ENCODE results near the gene WDFY4. TPM values are rescaled to one million over a fixed set of nuclear protein-coding genes. Genes with fewer than 3 reads are reported as not detected.

WDFY4 gene
- polyA plus RNA-seq, 2 of the 4 experiments (the other 2 are of a cell fraction), result not detected

DNA sequence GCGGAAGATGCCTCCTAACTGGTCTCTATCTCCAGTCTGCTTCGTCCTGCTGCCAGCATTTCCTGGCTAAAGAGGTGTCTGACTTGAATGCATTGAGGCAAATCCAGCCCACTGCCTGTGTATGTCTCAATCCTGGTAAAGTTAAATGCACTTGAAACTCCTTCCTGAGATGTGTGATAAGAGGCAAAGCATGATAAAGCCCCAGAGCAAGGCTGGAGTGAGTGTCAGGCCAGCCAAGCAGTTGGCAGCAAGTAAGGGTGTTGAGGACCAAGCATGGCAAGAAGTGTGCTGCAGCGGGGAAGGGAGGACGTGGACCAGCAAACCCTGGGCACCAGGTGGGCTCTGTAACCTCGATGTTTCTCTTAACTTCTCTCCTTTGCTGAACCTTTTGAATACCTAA, 225.9 kb downstream of the WDFY4 start:
- TF ChIP-seq RCOR1 (IDR thresholded peaks at IDR 0.05; ENCODE audit: low read depth, low read length) (no peak), ZFP36 (IDR thresholded peaks at IDR 0.05; ENCODE audit: borderline replicate concordance, partially characterized antibody) (no peak), SMC3 (IDR thresholded peaks at IDR 0.05) (no peak), CBX8 (IDR thresholded peaks at IDR 0.05) (no peak), MAZ (IDR thresholded peaks at IDR 0.05; ENCODE audit: borderline replicate concordance, low read depth, low read length) (no peak), MYC (IDR thresholded peaks at IDR 0.05; ENCODE audit: borderline replicate concordance, low read length) (no peak), BHLHE40 (IDR thresholded peaks at IDR 0.05; ENCODE audit: low read depth, low read length) (no peak), ZSCAN20 (CRISPR knock-in tag; IDR thresholded peaks at IDR 0.05) (no peak), JUNB (IDR thresholded peaks at IDR 0.05) (no peak), PHF8 (IDR thresholded peaks at IDR 0.05; ENCODE audit: borderline replicate concordance, low read depth) (no peak), CHD2 (IDR thresholded peaks at IDR 0.05; ENCODE audit: low read length, partially characterized antibody) (no peak), TFCP2L1 (CRISPR knock-in tag; IDR thresholded peaks at IDR 0.05) (no peak), TP53 (CRISPR knock-in tag; IDR thresholded peaks at IDR 0.05) (no peak)
- TF ChIP-seq, protein P1, sequence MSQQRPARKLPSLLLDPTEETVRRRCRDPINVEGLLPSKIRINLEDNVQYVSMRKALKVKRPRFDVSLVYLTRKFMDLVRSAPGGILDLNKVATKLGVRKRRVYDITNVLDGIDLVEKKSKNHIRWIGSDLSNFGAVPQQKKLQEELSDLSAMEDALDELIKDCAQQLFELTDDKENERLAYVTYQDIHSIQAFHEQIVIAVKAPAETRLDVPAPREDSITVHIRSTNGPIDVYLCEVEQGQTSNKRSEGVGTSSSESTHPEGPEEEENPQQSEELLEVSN (IDR thresholded peaks at IDR 0.05; ENCODE audit: borderline replicate concordance, low read depth), result no peak
- TF ChIP-seq, protein P2, sequence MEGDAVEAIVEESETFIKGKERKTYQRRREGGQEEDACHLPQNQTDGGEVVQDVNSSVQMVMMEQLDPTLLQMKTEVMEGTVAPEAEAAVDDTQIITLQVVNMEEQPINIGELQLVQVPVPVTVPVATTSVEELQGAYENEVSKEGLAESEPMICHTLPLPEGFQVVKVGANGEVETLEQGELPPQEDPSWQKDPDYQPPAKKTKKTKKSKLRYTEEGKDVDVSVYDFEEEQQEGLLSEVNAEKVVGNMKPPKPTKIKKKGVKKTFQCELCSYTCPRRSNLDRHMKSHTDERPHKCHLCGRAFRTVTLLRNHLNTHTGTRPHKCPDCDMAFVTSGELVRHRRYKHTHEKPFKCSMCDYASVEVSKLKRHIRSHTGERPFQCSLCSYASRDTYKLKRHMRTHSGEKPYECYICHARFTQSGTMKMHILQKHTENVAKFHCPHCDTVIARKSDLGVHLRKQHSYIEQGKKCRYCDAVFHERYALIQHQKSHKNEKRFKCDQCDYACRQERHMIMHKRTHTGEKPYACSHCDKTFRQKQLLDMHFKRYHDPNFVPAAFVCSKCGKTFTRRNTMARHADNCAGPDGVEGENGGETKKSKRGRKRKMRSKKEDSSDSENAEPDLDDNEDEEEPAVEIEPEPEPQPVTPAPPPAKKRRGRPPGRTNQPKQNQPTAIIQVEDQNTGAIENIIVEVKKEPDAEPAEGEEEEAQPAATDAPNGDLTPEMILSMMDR (IDR thresholded peaks at IDR 0.05), result no peak
- 19% methylated on average over 5 of the region's 5 CpGs for WGBS (ENCODE audit: missing lambda C conversion rate)
- Histone ChIP-seq H3K4me1 (no peaks in the 10 kb centered on the region), H3K27ac (no peak overlapping the region), H3K4me2 (no peak overlapping the region), H3K4me3 (no peak overlapping the region), H3K9me3 (no peaks in the 10 kb centered on the region)
- POLR2A ChIA-PET, result no interaction called here
- DNase-seq (ENCODE audit: low read depth in 1 of 2, low spot score in 1 of 2) (no peak), FAIRE-seq (no peak), ATAC-seq (no peak)
- CTCF ChIA-PET, result no interaction called here

DNA sequence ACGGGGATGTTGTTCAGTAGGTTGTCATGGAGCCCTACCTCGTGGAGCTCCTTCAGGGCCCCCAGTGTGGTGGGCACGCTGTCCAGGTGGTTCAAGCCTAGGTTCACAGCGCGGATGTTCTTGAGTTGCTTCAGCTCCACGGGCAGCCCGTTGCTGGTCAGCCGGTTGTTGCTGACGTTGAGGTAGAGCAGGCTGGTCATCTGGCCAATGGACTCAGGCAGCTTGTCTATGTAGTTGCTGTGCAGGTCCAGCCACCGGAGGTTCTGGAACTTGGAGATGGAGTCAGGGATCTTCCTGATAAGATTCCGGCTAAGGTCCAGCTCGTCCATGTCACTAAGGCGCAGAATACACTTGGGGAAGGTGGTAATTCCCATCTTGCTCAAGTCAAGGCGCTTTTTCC, 229.0 kb downstream of the WDFY4 start:
- H3K27ac ChIP-seq, result no peak overlapping the region
- DNase-seq (ENCODE audit: low read depth in 1 of 2, low spot score in 1 of 2) (no peak), ATAC-seq (no peak), FAIRE-seq (no peak)
- H3K4me1 ChIP-seq, result no peaks in the 10 kb centered on the region
- no peak overlapping the region for H3K4me3 ChIP-seq
- POLR2A ChIA-PET, result no interaction called here
- H3K9me3 ChIP-seq, result no peaks in the 10 kb centered on the region
- no peak overlapping the region for H3K4me2 ChIP-seq
- WGBS (ENCODE audit: missing lambda C conversion rate), result 19% methylated on average over 6 of the region's 14 CpGs
- CTCF ChIA-PET, result interaction anchor here (1.6 kb wide), 1 partner anchor 257 kb away, joined by 6 read pairs; no protein-coding TSS in a partner anchor
- TF ChIP-seq RFX5 (IDR thresholded peaks at IDR 0.05) (no peak), EHF (CRISPR knock-in tag; IDR thresholded peaks at IDR 0.05) (no peak), MYC (IDR thresholded peaks at IDR 0.05; ENCODE audit: borderline replicate concordance, low read length) (no peak), JUNB (IDR thresholded peaks at IDR 0.05) (no peak), POLR2A (IDR thresholded peaks at IDR 0.05; ENCODE audit: low read length) (no peak), RCOR1 (IDR thresholded peaks at IDR 0.05; ENCODE audit: low read depth, low read length) (no peak), CEBPB (IDR thresholded peaks at IDR 0.05) (no peak), MAFK (IDR thresholded peaks at IDR 0.05; ENCODE audit: partially characterized antibody) (no peak)
- TF ChIP-seq, protein P3, sequence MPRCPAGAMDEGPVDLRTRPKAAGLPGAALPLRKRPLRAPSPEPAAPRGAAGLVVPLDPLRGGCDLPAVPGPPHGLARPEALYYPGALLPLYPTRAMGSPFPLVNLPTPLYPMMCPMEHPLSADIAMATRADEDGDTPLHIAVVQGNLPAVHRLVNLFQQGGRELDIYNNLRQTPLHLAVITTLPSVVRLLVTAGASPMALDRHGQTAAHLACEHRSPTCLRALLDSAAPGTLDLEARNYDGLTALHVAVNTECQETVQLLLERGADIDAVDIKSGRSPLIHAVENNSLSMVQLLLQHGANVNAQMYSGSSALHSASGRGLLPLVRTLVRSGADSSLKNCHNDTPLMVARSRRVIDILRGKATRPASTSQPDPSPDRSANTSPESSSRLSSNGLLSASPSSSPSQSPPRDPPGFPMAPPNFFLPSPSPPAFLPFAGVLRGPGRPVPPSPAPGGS (IDR thresholded peaks at IDR 0.05), result no peak
- TF ChIP-seq, protein P4, sequence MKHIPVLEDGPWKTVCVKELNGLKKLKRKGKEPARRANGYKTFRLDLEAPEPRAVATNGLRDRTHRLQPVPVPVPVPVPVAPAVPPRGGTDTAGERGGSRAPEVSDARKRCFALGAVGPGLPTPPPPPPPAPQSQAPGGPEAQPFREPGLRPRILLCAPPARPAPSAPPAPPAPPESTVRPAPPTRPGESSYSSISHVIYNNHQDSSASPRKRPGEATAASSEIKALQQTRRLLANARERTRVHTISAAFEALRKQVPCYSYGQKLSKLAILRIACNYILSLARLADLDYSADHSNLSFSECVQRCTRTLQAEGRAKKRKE (CRISPR knock-in tag; IDR thresholded peaks at IDR 0.05; ENCODE audit: low read depth), result no peak
